Fibroblast of the aortic adventitia (primary cell): Measurements from ENCODE around the gene CCDC187. TPM values are rescaled to one million over a fixed set of nuclear protein-coding genes. Genes with fewer than 3 reads are reported as not detected.
"Not testable (repeated sequence)": the region's sequence is repeated elsewhere in the genome, so short reads cannot be mapped to it uniquely, and the experiment has no call there.

Experiments used
- DNase-seq: peaks from one replicate; pipeline ENCODE4 v3.0.0-alpha.2; 2010; ENCODE audit warnings: low read depth
- H3K4me3 ChIP-seq: 2 replicates; pipeline ENCODE4 v1.5.1; 2011; ENCODE audit warnings: low read depth, mild to moderate bottlenecking, control low read depth, low read length, moderate library complexity
- total RNA-seq: library from RNA; depleted of rRNA; stranded (reverse); fragments of >200 nt; gene quantifications from 2 replicates; pipeline ENCODE4 v1.2.3, GENCODE V29; 2012; ENCODE audit warnings: low replicate concordance
- TF ChIP-seq, protein P1 (sequence below): IDR thresholded peaks from 2 replicates; pipeline ENCODE4 v1.5.1; 2011; ENCODE audit warnings: mild to moderate bottlenecking, low read length, control low read depth, inconsistent platforms; ENCODE audit not compliant: insufficient read depth

The CCDC187 gene
- total RNA-seq, 1 donor, result under 0.01 TPM

DNA sequence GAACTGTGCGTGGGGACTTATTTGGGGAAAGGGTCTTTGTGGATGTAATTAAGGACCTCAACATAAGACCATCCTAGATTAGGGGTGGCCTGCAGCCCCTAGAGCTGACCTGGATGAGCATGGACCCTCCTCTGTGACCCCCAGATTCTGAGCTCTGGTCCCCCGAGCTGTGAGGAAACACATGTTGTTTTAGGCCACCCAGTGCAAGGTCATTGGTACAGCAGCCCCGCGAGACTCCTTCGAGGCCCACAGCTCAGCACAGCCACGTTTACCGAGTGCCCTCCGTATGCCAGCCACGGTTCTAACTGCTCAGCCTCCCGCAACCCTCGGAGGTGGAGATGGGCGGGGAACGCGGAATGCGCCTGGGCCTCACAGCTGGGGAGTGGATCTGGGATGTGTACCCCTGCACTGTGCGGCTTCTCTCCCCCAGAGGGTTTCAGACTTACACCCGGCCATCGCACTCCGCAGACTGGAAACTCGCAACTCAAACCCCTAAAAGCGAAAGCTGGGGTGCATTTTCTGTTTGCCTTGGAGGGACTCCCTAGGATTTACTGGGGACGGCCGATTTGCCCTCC lies 18.9 kb upstream of the CCDC187 start:
- DNase-seq, result no peak
- TF ChIP-seq, protein P1, sequence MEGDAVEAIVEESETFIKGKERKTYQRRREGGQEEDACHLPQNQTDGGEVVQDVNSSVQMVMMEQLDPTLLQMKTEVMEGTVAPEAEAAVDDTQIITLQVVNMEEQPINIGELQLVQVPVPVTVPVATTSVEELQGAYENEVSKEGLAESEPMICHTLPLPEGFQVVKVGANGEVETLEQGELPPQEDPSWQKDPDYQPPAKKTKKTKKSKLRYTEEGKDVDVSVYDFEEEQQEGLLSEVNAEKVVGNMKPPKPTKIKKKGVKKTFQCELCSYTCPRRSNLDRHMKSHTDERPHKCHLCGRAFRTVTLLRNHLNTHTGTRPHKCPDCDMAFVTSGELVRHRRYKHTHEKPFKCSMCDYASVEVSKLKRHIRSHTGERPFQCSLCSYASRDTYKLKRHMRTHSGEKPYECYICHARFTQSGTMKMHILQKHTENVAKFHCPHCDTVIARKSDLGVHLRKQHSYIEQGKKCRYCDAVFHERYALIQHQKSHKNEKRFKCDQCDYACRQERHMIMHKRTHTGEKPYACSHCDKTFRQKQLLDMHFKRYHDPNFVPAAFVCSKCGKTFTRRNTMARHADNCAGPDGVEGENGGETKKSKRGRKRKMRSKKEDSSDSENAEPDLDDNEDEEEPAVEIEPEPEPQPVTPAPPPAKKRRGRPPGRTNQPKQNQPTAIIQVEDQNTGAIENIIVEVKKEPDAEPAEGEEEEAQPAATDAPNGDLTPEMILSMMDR, result no peak

DNA sequence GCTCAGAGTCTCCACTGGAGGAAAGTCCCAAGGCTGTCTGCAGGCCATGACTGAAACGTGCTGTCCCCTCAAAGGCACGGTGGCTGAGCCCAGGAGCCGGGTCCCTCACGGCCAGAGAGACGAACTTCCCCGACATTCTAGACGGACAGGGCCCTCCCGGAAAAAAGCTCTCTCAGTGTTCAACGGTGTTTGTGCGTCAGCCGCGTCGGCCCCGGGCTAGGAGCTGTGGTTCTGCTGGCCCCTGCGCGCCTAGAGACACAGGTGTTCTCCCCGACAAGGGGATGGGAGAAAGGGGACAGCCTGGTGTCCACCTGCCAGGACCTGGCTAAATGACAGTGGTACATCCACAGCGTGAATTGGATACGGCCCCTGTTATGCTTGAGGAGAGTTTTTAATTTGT lies 17.7 kb upstream of the CCDC187 start:
- DNase-seq, result no peak
- H3K4me3 ChIP-seq, result no peak overlapping the region
- TF ChIP-seq, protein P1, result no peak

More for the DNA sequence above, 18.9 kb upstream of the CCDC187 start:
- H3K4me3 ChIP-seq, result no peak overlapping the region

- H3K4me3 ChIP-seq, DNase-seq: not testable (repeated sequence)
Observed at GRCh38 chr9:136320972-136321371, 17.1 kb upstream of the CCDC187 start.

- H3K4me3 ChIP-seq, DNase-seq: not testable (repeated sequence)
Observed at GRCh38 chr9:136319955-136320354, 16.1 kb upstream of the CCDC187 start.

DNA sequence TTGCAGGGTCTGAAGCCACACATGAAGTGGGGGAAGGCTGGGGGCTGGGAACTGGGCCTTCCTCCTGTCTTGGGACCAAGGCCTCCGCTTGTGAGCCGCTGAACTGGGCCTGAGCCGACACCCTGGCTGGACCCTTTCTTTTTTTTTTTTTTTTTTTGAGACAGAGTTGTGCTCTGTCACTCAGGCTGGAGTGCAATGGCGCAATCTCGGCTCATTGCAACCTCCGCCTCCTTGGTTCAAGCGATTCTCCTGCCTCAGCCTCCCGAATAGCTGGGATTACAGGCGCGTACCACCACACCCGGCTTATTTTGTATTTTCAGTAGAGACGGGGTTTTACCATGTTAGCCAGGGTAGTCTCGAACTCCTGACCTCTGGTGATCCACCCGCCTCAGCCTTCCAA lies 15.3 kb upstream of the CCDC187 start:
- DNase-seq, H3K4me3 ChIP-seq: not testable (repeated sequence)

- TF ChIP-seq, protein P1, result no peak
- no peak for DNase-seq
Observed at GRCh38 chr9:136318776-136319241, 14.9 kb upstream of the CCDC187 start.

GRCh38 chr9:136318111-136318775 lies 14.3 kb upstream of the CCDC187 start:
- DNase-seq, result no peak
- no peak overlapping the region for H3K4me3 ChIP-seq
- TF ChIP-seq, protein P1, result no peak

More at GRCh38 chr9:136318776-136319241, 14.9 kb upstream of the CCDC187 start:
- no peak overlapping the region for H3K4me3 ChIP-seq

- no peak overlapping the region for H3K4me3 ChIP-seq
- TF ChIP-seq, protein P1, result no peak
- no peak for DNase-seq
Observed at GRCh38 chr9:136317695-136318094, 13.8 kb upstream of the CCDC187 start.
